Gastrocnemius medialis (tissue), 4 donors: ENCODE data around the gene SUOX. TPM values are rescaled to one million over a fixed set of nuclear protein-coding genes. Genes with fewer than 3 reads are reported as not detected.

ENCODE experiments used
- ATAC-seq, 2 donors: fragments of 150-250 bp; one replicate each; pipeline ENCODE4 v1.9.1; 2016
- DNase-seq, 2 donors: peaks; one replicate each; pipeline ENCODE4 v3.0.0-alpha.2; 2019
- H3K27ac ChIP-seq, 4 donors: fragments of 200-600 bp; sonication (generic); 1 replicate in 1 of 4; 2 replicates in 3 of 4; pipeline ENCODE4 v1.5.1; 2016 to 2018; ENCODE audit warnings: mild to moderate bottlenecking in 2 of 4, moderate library complexity in 1 of 4
- H3K27me3 ChIP-seq, 3 donors: fragments of 200-600 bp; sonication (generic) in 2 of 3; 1 replicate in 1 of 3; 2 replicates in 2 of 3; pipeline versions ENCODE4 v1.5.1 to v1.6.0; 2016 to 2019; ENCODE audit warnings: mild to moderate bottlenecking in 1 of 3, moderate library complexity in 1 of 3
- H3K36me3 ChIP-seq, 2 donors: fragments of 200-600 bp; sonication (generic) in 1 of 2; one replicate each; pipeline ENCODE4 v1.5.1; 2017 to 2018
- H3K4me1 ChIP-seq, 2 donors: fragments of 200-600 bp; sonication (generic) in 1 of 2; one replicate each; pipeline ENCODE4 v1.5.1; 2016 to 2017; ENCODE audit warnings: mild to moderate bottlenecking in 2 of 2
- H3K4me3 ChIP-seq, 4 donors: fragments of 200-600 bp; sonication (generic) in 3 of 4; 1 replicate in 1 of 4; 2 replicates in 3 of 4; pipeline ENCODE4 v1.5.1; 2016 to 2019; ENCODE audit warnings: mild to moderate bottlenecking in 2 of 4
- H3K9me3 ChIP-seq, 3 donors: fragments of 200-600 bp; sonication (generic) in 2 of 3; 1 replicate in 1 of 3; 2 replicates in 2 of 3; pipeline ENCODE4 v1.5.1; 2016 to 2019
- POLR2A ChIP-seq, 2 donors: fragments of 450-650 bp; IDR thresholded peaks; one replicate each; pipeline ENCODE4 v1.6.1; 2017; ENCODE audit warnings: antibody characterized with exemption in 2 of 2, mild to moderate bottlenecking in 2 of 2, moderate library complexity in 2 of 2
- in situ Hi-C, 4 donors: fragments of 200-750 bp; cut with MboI; loops; one replicate each; pipeline versions ENCODE4 v1.15.0 to v1.8.0; 2017; ENCODE audit warnings: low sequenced_read_pairs in 4 of 4
- intact Hi-C: fragments of 100-400 bp; cut with DNase I; formaldehyde crosslinking; loops from one replicate; pipeline ENCODE4 v1.15.1; 2023; ENCODE audit warnings: low total_unique reads
- total RNA-seq, 4 donors: library from RNA; depleted of rRNA; stranded (reverse); fragments of >200 nt; gene quantifications; one replicate each; pipeline versions ENCODE4 v1.1.0 to v1.2.3, GENCODE V29; 2016
- TF ChIP-seq, protein P1 (sequence below), 5 experiments: fragments of 450-650 bp in 3 of 5; fragments of 200-600 bp in 2 of 5; sonication (generic) in 2 of 5; IDR thresholded peaks in 4 of 5; conservative IDR thresholded peaks in 1 of 5; 1 replicate in 4 of 5; 2 replicates in 1 of 5; pipeline ENCODE4 v1.5.1; 2016 to 2019; ENCODE audit warnings: antibody characterized with exemption in 5 of 5, mild to moderate bottlenecking in 3 of 5, moderate library complexity in 3 of 5

Gene SUOX
- total RNA-seq, 4 donors from 2014 or later, result 10.1 to 28.1 (median 18.9) TPM

- Histone ChIP-seq H3K36me3 (peaks cover 0 to 12% of the 10 kb centered on the region in 2 donors), H3K9me3 (no peaks in the 10 kb centered on the region), H3K27me3 (no peaks in the 10 kb centered on the region), H3K4me1 (peaks cover 28 to 36% of the 10 kb centered on the region in 2 donors), H3K27ac (peak overlapping the region; percentile 93 to 97 (median 94)), H3K4me3 (peak overlapping the region; percentile 68 to 99 (median 75))
- intact Hi-C loops (loop anchor here (1.0 to 5.0 kb wide), 2 partner anchors 46 to 156 kb away; partner anchors contain the start of genes ORMDL2, PYM1 and SARNP), in situ Hi-C loops (no loop called here)
- DNase-seq (no peak), ATAC-seq (no peak)
- TF ChIP-seq POLR2A (IDR thresholded peaks at IDR 0.05), result peak; percentile 18 to 51
- TF ChIP-seq, protein P1, sequence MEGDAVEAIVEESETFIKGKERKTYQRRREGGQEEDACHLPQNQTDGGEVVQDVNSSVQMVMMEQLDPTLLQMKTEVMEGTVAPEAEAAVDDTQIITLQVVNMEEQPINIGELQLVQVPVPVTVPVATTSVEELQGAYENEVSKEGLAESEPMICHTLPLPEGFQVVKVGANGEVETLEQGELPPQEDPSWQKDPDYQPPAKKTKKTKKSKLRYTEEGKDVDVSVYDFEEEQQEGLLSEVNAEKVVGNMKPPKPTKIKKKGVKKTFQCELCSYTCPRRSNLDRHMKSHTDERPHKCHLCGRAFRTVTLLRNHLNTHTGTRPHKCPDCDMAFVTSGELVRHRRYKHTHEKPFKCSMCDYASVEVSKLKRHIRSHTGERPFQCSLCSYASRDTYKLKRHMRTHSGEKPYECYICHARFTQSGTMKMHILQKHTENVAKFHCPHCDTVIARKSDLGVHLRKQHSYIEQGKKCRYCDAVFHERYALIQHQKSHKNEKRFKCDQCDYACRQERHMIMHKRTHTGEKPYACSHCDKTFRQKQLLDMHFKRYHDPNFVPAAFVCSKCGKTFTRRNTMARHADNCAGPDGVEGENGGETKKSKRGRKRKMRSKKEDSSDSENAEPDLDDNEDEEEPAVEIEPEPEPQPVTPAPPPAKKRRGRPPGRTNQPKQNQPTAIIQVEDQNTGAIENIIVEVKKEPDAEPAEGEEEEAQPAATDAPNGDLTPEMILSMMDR (IDR thresholded peaks at IDR 0.05 in 4 of 5, conservative IDR thresholded peaks at IDR 0.05 in 1 of 5), result no peak
These were observed 24.0 kb upstream of the SUOX start for GRCh38 chr12:55972911-55973598.

DNA sequence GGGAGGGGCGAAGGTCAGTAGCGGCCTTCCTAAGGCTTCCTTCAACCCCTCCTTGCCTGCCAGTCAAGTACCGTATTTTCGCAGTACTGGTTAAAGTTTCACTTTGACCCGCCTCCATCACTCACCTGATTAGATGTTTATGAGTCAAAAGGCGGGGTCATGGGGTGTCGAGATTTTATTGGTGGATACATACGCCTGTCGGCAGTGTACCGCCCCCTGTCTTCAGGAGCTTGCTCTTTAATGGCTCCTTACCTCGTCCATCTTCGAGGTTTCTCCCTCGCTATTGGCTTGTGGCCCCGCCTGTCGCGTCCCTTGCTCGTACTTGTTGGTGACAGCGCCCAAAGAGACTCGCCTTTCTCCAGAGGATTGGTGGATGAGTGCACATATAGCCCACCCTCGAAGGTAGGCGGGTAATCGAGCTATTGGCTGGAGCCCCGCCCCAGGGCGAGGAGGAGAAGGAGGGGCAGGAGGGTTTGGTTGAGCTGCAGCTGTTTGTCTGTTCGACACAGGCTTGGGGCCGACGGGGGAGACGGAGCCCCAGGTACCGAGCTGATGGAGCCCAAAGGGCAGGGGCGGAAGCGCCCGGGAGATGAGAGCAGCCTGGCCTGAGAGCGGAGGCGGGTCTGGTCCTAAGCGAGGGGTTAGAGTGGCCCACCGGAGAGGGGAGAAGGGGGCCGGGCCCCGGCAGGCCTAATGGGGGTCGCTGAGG is 23.3 kb upstream of the SUOX start, which contains the start of gene RAB5B:
RAB5B (plus strand) TSS at position 480 of the 709 bp plus-strand sequence. CDS start 12,883 bp downstream, outside the sequence.
- in situ Hi-C loops, result no loop called here
- peak; percentile 97 for TF ChIP-seq POLR2A (IDR thresholded peaks at IDR 0.05)
- TF ChIP-seq, protein P1 (IDR thresholded peaks at IDR 0.05 in 4 of 5, conservative IDR thresholded peaks at IDR 0.05 in 1 of 5), result peak in 3 of 5 experiments; percentile 14 to 60 (median 37)
- Histone ChIP-seq H3K36me3 (peaks cover 0 to 12% of the 10 kb centered on the region in 2 donors), H3K27ac (peak within 1 kb of the TSS; percentile 95 to 100 (median 98)), H3K9me3 (no peaks in the 10 kb centered on the region), H3K27me3 (no peaks in the 10 kb centered on the region), H3K4me1 (peaks cover 28 to 36% of the 10 kb centered on the region in 2 donors), H3K4me3 (peak within 1 kb of the TSS; percentile 86 to 100 (median 98))
- intact Hi-C loops, result loop anchor here (1.0 to 5.0 kb wide), 5 partner anchors 24 to 244 kb away; partner anchors contain the start of genes CD63, ORMDL2, PYM1 and RPS26
- ATAC-seq (peak; percentile 90 to 96), DNase-seq (peak; percentile 100)

DNA sequence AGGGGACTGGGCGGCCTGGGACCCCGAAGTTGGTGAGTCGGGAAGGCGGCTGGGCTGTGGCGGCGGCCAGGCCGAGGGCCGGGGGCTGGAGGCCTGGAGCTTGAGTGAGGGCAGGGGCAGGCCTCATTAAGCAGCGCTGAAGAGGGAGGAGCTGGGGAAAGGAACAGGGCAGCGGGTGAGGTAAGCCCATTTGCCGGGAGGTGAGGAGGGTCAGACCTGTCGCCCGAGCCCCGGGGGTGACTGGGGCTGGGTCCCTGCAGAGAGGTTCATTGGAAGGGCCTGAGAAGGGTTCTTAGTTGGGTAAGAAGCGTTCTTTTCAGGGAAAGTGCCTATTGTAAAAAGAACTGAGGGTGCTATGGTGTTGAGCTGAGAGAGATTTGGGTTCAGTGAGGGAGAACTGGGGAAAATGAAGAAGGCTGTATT is 22.8 kb upstream of the SUOX start:
- H3K36me3 ChIP-seq, result peaks cover 0 to 17% of the 10 kb centered on the region in 2 donors
- intact Hi-C loops (loop anchor here (1.0 to 5.0 kb wide), 4 partner anchors 23 to 245 kb away; partner anchors contain the start of genes CD63, ORMDL2, RPS26 and SARNP), in situ Hi-C loops (no loop called here)
- no peaks in the 10 kb centered on the region for H3K9me3 ChIP-seq
- H3K27me3 ChIP-seq, result no peaks in the 10 kb centered on the region
- DNase-seq, result peak; percentile 14 to 57
- H3K4me3 ChIP-seq, result peak overlapping the region; percentile 86 to 100 (median 98)
- H3K27ac ChIP-seq, result peak overlapping the region; percentile 95 to 100 (median 98)
- ATAC-seq, result peak; percentile 37 to 47
- peaks cover 28 to 36% of the 10 kb centered on the region in 2 donors for H3K4me1 ChIP-seq
- TF ChIP-seq POLR2A (IDR thresholded peaks at IDR 0.05), result no peak
- TF ChIP-seq, protein P1 (IDR thresholded peaks at IDR 0.05 in 4 of 5, conservative IDR thresholded peaks at IDR 0.05 in 1 of 5), result no peak

DNA sequence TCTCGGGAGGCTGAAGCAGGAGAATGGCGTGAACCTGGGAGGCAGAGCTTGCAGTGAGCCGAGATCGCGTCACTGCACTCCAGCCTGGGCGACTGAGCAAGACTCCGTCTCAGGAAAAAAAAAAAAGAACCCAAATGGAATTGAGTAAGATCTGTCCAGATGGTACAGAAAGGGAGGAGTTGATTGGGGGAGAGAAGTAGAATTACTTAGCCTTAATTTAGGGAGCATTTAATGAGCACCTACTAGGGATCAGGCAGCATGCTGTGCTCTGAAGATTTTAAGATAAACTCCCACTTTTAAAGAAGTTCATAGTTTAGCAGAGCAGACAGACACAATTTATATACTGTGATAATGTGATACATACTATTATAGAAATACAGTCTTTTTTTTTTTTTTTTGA is 18.7 kb upstream of the SUOX start:
- no peak for ATAC-seq
- DNase-seq, result no peak
- Histone ChIP-seq H3K27ac (no peak overlapping the region), H3K4me1 (peaks cover 17 to 26% of the 10 kb centered on the region in 2 donors), H3K36me3 (peaks cover 0 to 26% of the 10 kb centered on the region in 2 donors), H3K4me3 (no peak overlapping the region), H3K9me3 (no peaks in the 10 kb centered on the region), H3K27me3 (no peaks in the 10 kb centered on the region)
- in situ Hi-C loops (no loop called here), intact Hi-C loops (no loop called here)
- no peak for TF ChIP-seq POLR2A (IDR thresholded peaks at IDR 0.05)
- TF ChIP-seq, protein P1 (IDR thresholded peaks at IDR 0.05 in 4 of 5, conservative IDR thresholded peaks at IDR 0.05 in 1 of 5), result no peak
